ENCODE results near the gene ZNF444. TPM values are rescaled to one million over a fixed set of nuclear protein-coding genes. Genes with fewer than 3 reads are reported as not detected.

ZNF444 gene
- total RNA-seq, 2 donors from 2014 or later = 28.2 to 31.0 TPM

DNA sequence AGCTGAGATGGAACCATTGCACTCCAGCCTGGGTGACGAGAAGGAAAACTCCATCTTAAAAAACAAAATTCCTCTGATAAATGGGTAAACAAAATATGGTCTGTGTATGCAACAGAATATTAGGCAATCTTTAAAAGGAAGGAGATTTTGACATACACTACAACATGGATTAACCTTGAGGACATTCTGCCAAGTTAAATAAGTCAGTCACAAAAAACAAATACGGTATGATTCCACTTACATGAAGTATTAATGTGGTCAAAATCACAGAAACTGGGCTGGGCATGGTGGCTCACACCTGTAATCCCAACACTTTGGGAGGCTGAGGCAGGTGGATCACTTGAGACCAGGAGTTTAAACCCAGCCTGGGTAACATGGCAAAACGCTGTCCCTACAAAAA is 3.0 kb upstream of the ZNF444 start:
- Histone ChIP-seq H3K4me1 (ENCODE audit: control insufficient read depth in 1 of 2, low read depth in 2 of 2) (peaks cover 11 to 24% of the 10 kb centered on the region in 2 donors), H3K36me3 (no peaks in the 10 kb centered on the region)

DNA sequence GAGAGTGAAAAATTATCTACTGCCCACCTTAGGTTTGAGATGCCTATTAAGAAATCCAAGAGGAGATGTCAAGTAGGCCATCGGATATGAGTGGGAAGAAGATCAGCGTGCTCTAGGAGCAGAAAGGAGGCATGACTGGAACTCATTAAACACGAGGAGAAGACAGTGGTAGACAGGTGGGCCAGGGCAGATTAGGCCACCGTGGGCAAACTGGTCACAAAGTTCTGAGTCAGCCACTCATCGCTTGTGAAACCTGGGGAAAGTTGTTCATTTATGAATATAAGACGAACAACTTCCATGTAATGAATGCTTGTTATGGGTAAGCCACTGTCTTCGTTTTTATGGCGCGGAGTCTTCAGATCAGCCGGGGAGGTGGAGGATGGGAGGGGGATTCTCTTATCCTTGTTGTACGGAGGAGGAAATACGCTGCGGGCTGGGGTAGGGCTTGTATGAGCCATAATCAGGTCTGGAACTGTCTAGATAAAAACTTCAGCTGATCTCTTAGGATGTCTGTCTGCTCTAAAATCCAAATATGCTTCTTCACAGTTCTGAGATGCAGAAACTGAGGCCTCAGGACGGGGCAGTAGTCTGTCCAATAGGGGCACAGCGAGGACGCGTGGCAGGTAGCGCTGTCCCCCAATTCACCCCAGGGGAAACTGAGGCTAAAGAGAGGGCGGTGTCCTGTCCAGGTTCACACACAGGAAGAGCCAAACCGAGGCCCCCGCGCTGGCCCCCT is 1.1 kb upstream of the ZNF444 start:
- peak overlapping the region; percentile 85 to 90 for H3K27ac ChIP-seq
- no peaks in the 10 kb centered on the region for H3K36me3 ChIP-seq
- H3K4me3 ChIP-seq = peak overlapping the region; percentile 79
- H3K27me3 ChIP-seq (replicated peaks; ENCODE audit: insufficient read depth) = no peaks in the 10 kb centered on the region
- TF ChIP-seq, protein P1, sequence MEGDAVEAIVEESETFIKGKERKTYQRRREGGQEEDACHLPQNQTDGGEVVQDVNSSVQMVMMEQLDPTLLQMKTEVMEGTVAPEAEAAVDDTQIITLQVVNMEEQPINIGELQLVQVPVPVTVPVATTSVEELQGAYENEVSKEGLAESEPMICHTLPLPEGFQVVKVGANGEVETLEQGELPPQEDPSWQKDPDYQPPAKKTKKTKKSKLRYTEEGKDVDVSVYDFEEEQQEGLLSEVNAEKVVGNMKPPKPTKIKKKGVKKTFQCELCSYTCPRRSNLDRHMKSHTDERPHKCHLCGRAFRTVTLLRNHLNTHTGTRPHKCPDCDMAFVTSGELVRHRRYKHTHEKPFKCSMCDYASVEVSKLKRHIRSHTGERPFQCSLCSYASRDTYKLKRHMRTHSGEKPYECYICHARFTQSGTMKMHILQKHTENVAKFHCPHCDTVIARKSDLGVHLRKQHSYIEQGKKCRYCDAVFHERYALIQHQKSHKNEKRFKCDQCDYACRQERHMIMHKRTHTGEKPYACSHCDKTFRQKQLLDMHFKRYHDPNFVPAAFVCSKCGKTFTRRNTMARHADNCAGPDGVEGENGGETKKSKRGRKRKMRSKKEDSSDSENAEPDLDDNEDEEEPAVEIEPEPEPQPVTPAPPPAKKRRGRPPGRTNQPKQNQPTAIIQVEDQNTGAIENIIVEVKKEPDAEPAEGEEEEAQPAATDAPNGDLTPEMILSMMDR (IDR thresholded peaks at IDR 0.05) = no peak
- peaks cover 11 to 23% of the 10 kb centered on the region in 2 donors for H3K4me1 ChIP-seq (ENCODE audit: control insufficient read depth in 1 of 2, low read depth in 2 of 2)
- DNase-seq (ENCODE audit: low spot score) (no peak), ATAC-seq (ENCODE audit: insufficient number of reproducible peaks, low FRiP score, low read depth) (no peak)
- no peaks in the 10 kb centered on the region for H3K9me3 ChIP-seq

More for the DNA sequence above, 3.0 kb upstream of the ZNF444 start:
- Histone ChIP-seq H3K9me3 (no peaks in the 10 kb centered on the region), H3K27me3 (replicated peaks; ENCODE audit: insufficient read depth) (no peaks in the 10 kb centered on the region), H3K27ac (no peak overlapping the region), H3K4me3 (no peak overlapping the region)
- DNase-seq (ENCODE audit: low spot score) (no peak), ATAC-seq (ENCODE audit: insufficient number of reproducible peaks, low FRiP score, low read depth) (no peak)
- TF ChIP-seq, protein P1 (IDR thresholded peaks at IDR 0.05) = no peak

DNA sequence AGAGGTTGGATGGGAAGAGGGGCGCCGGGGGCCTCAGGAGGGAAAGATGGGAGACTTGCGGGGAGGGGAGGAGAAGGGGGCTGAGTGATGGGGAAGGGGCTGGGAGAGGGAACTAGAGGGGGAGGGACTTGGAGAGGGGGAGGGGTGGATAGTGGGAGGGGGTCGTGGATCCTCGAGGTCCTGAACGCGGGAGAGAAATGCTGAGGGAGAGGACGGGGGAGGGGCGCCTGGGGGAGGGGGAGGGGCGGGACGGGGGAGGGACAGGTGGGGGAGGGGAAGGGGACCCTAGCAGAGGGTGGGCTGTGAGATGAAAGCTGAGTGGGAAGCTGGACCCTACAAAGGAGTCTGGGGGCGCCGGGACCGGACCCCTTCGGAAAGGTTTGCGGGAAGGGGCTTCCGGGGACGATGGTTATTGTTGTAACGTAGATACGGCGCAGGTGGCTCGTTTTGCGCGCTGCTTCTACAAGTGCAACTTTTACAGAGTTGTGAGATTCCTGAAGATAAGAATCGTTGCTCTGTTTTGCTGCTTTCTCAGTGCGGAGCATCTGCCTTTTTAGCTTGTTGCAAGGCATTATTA is 418 bp downstream of the ZNF444 start:
- ATAC-seq (ENCODE audit: insufficient number of reproducible peaks, low FRiP score, low read depth) (no peak), DNase-seq (ENCODE audit: low spot score) (no peak)
- H3K4me3 ChIP-seq = peak overlapping the region; percentile 79
- no peaks in the 10 kb centered on the region for H3K9me3 ChIP-seq
- no peaks in the 10 kb centered on the region for H3K36me3 ChIP-seq
- peaks cover 11 to 23% of the 10 kb centered on the region in 2 donors for H3K4me1 ChIP-seq (ENCODE audit: control insufficient read depth in 1 of 2, low read depth in 2 of 2)
- peak overlapping the region; percentile 41 to 90 for H3K27ac ChIP-seq
- H3K27me3 ChIP-seq (replicated peaks; ENCODE audit: insufficient read depth) = no peaks in the 10 kb centered on the region
- TF ChIP-seq, protein P1 (IDR thresholded peaks at IDR 0.05) = no peak

DNA sequence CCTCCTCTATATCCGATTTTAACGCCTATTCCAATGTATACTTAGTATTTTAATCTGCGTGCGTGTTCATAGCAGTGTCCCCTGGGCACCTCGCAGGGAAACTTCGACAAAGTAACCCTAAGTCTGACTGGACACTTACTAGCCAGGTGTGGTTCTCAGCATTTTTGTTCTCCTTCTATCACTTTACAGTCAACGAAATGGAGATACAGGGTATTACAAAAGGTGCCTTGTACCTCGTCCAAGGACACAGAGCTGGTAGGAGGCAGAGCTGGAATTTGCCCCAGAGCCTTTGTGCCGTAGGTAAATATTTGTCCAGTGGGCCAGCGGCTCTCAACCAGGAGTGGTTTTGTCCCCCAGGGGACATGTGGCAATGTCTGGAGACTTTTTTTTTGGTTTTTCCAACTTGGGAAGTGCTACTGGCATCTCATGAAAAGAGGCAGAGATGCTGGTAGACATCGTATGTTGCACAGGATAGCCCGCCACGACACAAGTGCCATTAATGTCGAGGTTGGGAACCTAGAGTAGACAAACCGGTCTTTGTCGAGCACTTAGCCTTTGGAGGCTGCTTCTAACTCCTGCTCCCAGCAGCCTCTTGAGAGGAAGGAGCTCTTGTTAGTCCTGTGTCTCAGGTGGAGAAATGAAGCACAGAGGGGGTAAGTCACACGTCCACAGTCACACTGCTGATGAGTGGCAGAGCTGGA is 1.1 kb downstream of the ZNF444 start:
- Histone ChIP-seq H3K36me3 (peaks cover 2% of the 10 kb centered on the region), H3K9me3 (no peaks in the 10 kb centered on the region), H3K4me1 (ENCODE audit: control insufficient read depth in 1 of 2, low read depth in 2 of 2) (peaks cover 11 to 23% of the 10 kb centered on the region in 2 donors), H3K27me3 (replicated peaks; ENCODE audit: insufficient read depth) (no peaks in the 10 kb centered on the region), H3K27ac (peak overlapping the region in 1 of 2 donors; percentile 53), H3K4me3 (peak overlapping the region; percentile 79)
- ATAC-seq (ENCODE audit: insufficient number of reproducible peaks, low FRiP score, low read depth) (no peak), DNase-seq (ENCODE audit: low spot score) (no peak)
- TF ChIP-seq, protein P1 (IDR thresholded peaks at IDR 0.05) = no peak

DNA sequence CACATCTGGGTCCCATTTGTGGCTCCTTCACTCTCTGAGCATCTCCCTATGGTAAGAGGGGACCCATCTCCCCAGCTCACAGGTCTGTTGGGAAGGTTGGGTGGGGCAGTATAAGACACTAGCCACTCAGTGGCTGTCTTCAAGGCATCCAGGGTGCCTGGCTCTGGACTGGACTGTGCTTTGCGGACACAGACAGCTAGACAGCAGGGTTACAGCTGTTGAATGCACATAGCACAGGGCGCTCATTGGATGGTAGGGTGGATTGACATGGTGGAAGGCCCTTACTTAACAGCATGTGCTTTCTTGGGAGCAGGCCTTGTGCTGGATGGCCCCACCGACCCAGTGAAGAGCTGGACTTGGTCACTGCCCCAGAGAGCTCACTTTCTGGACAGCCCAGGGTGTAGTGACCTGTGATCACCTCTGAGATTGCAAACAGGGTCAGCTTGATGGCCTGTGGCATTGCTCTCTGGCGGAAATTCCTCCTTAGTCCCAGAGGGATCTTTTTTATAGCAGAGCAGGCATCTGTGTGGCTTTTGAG is 1.9 kb downstream of the ZNF444 start:
- peaks cover 9% of the 10 kb centered on the region for H3K36me3 ChIP-seq
- DNase-seq (ENCODE audit: low spot score) (no peak), ATAC-seq (ENCODE audit: insufficient number of reproducible peaks, low FRiP score, low read depth) (no peak)
- no peak overlapping the region for H3K4me3 ChIP-seq
- H3K27ac ChIP-seq = no peak overlapping the region
- H3K4me1 ChIP-seq (ENCODE audit: control insufficient read depth in 1 of 2, low read depth in 2 of 2) = peaks cover 11 to 23% of the 10 kb centered on the region in 2 donors
- TF ChIP-seq, protein P1 (IDR thresholded peaks at IDR 0.05) = no peak
- H3K9me3 ChIP-seq = no peaks in the 10 kb centered on the region
- H3K27me3 ChIP-seq (replicated peaks; ENCODE audit: insufficient read depth) = no peaks in the 10 kb centered on the region

Measured in thoracic aorta (tissue), 2 donors.